GM19099 (cell line): ENCODE results near the gene IFNGR2.
A peak's percentile ranks its signal among the peaks of the same experiment; 100 is the strongest.

ENCODE experiments used
- POLR2A ChIP-seq: IDR thresholded peaks from 3 replicates; pipeline ENCODE4 v1.6.1; 2011; ENCODE audit warnings: low read depth; ENCODE audit not compliant: insufficient read length; ENCODE audit errors: extremely low read depth

The IFNGR2 gene

GRCh38 chr21:33393348-33393747, 9.9 kb upstream of the IFNGR2 start:
- no peak for TF ChIP-seq POLR2A

- no peak for TF ChIP-seq POLR2A
Measured at GRCh38 chr21:33394260-33394659, 9.0 kb upstream of the IFNGR2 start.

GRCh38 chr21:33395891-33396331, 7.3 kb upstream of the IFNGR2 start:
- TF ChIP-seq POLR2A, result no peak

- TF ChIP-seq POLR2A, result no peak
Measured at GRCh38 chr21:33396436-33396835, 6.8 kb upstream of the IFNGR2 start.

GRCh38 chr21:33396951-33397350, 6.3 kb upstream of the IFNGR2 start:
- TF ChIP-seq POLR2A, result no peak

GRCh38 chr21:33397717-33398116, 5.5 kb upstream of the IFNGR2 start:
- TF ChIP-seq POLR2A, result no peak

GRCh38 chr21:33398361-33398760, 4.9 kb upstream of the IFNGR2 start:
- no peak for TF ChIP-seq POLR2A

- TF ChIP-seq POLR2A, result no peak
Measured at GRCh38 chr21:33401630-33401992, 1.6 kb upstream of the IFNGR2 start.

GRCh38 chr21:33402001-33402979, 923 bp upstream of the IFNGR2 start:
- no peak for TF ChIP-seq POLR2A

- TF ChIP-seq POLR2A, result peak; percentile 33
Measured at GRCh38 chr21:33403786-33404585, 773 bp downstream of the IFNGR2 start.

GRCh38 chr21:33406493-33406892, 3.3 kb downstream of the IFNGR2 start:
- TF ChIP-seq POLR2A, result no peak

- no peak for TF ChIP-seq POLR2A
Measured at GRCh38 chr21:33411949-33412430, 8.8 kb downstream of the IFNGR2 start.

- no peak for TF ChIP-seq POLR2A
Measured at GRCh38 chr21:33412832-33413519, 9.8 kb downstream of the IFNGR2 start.

GRCh38 chr21:33414068-33414467, 10.9 kb downstream of the IFNGR2 start:
- no peak for TF ChIP-seq POLR2A

GRCh38 chr21:33414926-33415325, 11.7 kb downstream of the IFNGR2 start:
- TF ChIP-seq POLR2A, result no peak

GRCh38 chr21:33418691-33419090, 15.5 kb downstream of the IFNGR2 start:
- TF ChIP-seq POLR2A, result no peak
